HepG2 (cell line): ENCODE data around the gene IP6K1. TPM values are rescaled to one million over a fixed set of nuclear protein-coding genes. Genes with fewer than 3 reads are reported as not detected.

Source experiments
- ATAC-seq: fragments of 200-7000 bp; cut with Tn5 transposase; 3 replicates; pipeline ENCODE4 v1.9.1; 2020; ENCODE audit warnings: mild to moderate bottlenecking, moderate library complexity
- BruUV-seq: library from RNA; stranded (reverse); fragments of 400-500 nt; replicated peaks from 2 replicates; lab custom pipeline; 2021; lab: Mats Ljungman, UMichigan
- CTCF ChIA-PET: fragments of 300-600 bp; formaldehyde crosslinking; extraction: SDS; loops from one replicate; lab custom pipeline; 2021; ENCODE audit warnings: low total read pairs, inconsistent platforms, low intra/inter-chr PET ratio; lab: Yijun Ruan, JAX
- POLR2A ChIA-PET: fragments of 350-600 bp; sonication (Branson Sonifier 250); formaldehyde crosslinking; loops from one replicate; lab custom pipeline; 2020; ENCODE audit warnings: antibody characterized with exemption, inconsistent platforms; lab: Yijun Ruan, JAX
- DNase-seq: peaks from one replicate; pipeline ENCODE4 v3.0.0-alpha.2; 2015; ENCODE audit warnings: low spot score
- FAIRE-seq: peaks from 3 replicates; lab custom pipeline; 2011; peaks lifted over from hg19 to GRCh38; lab: Jason Lieb, UNC
- H2AFZ ChIP-seq: one replicate; pipeline ENCODE4 v1.6.1; 2011; ENCODE audit warnings: low read length, inconsistent platforms
- H3K27ac ChIP-seq: fragments of 300-600 bp; 3 replicates; pipeline ENCODE4 v1.8.0; 2011; ENCODE audit warnings: mixed run types, mild to moderate bottlenecking, mixed read lengths, low read length, inconsistent platforms; ENCODE audit not compliant: insufficient read depth; ENCODE audit errors: extremely low read length
- H3K27me3 ChIP-seq, 2 experiments: fragments of 200-600 bp in 1 of 2; 2 replicates in 1 of 2; 3 replicates in 1 of 2; pipeline versions ENCODE4 v1.6.0 to v1.8.0; 2011; ENCODE audit warnings: low read length in 2 of 2, mild to moderate bottlenecking in 2 of 2, moderate library complexity in 2 of 2, inconsistent platforms in 1 of 2; ENCODE audit not compliant: insufficient read depth in 2 of 2, control insufficient read depth in 1 of 2
- H3K36me3 ChIP-seq, 2 experiments: fragments of 200-600 bp in 1 of 2; replicated peaks in 1 of 2; 2 replicates in 1 of 2; 3 replicates in 1 of 2; pipeline versions ENCODE4 v1.5.1 to v1.8.0; 2011; ENCODE audit warnings: low read length in 2 of 2, inconsistent platforms in 1 of 2; ENCODE audit not compliant: insufficient read depth in 2 of 2, control insufficient read depth in 1 of 2
- H3K4me1 ChIP-seq: 2 replicates; pipeline ENCODE4 v1.5.1; 2012; ENCODE audit warnings: low read length, inconsistent platforms; ENCODE audit not compliant: insufficient read depth
- H3K4me2 ChIP-seq: 2 replicates; pipeline ENCODE4 v1.6.0; 2011; ENCODE audit warnings: low read depth, low read length, inconsistent platforms
- H3K4me3 ChIP-seq, 3 experiments: fragments of 200-600 bp in 1 of 3; sonication (generic), shearing (Covaris generic) in 1 of 3; replicated peaks in 1 of 3; 2 replicates each; pipeline ENCODE4 v1.5.1; 2011 to 2016; ENCODE audit warnings: low read length in 3 of 3, inconsistent platforms in 2 of 3, low read depth in 2 of 3, mild to moderate bottlenecking in 2 of 3, control low read depth in 1 of 3, mixed read lengths in 1 of 3; ENCODE audit not compliant: insufficient read depth in 1 of 3
- H3K79me2 ChIP-seq: one replicate; pipeline ENCODE4 v1.6.1; 2011; ENCODE audit warnings: low read length, inconsistent platforms; ENCODE audit not compliant: insufficient read depth
- H3K9ac ChIP-seq: 2 replicates; pipeline ENCODE4 v1.6.0; 2011; ENCODE audit warnings: mild to moderate bottlenecking, low read depth, low read length, inconsistent platforms; ENCODE audit not compliant: insufficient read depth
- H3K9me3 ChIP-seq: 2 replicates; pipeline ENCODE4 v1.5.1; 2012; ENCODE audit warnings: mild to moderate bottlenecking, low read length
- H4K20me1 ChIP-seq: 2 replicates; pipeline ENCODE4 v1.6.0; 2011; ENCODE audit warnings: inconsistent platforms, mild to moderate bottlenecking, low read length, moderate library complexity; ENCODE audit not compliant: insufficient read depth
- ATF3 ChIP-seq: sonication (generic); formaldehyde crosslinking; IDR thresholded peaks from 2 replicates; pipeline ENCODE4 v1.4.0; 2020; ENCODE audit warnings: missing genetic modification reagents
- HDAC6 ChIP-seq: fragments of 200-600 bp; sonication (generic); IDR thresholded peaks from 2 replicates; pipeline ENCODE4 v1.7.0; 2017; ENCODE audit warnings: mild to moderate bottlenecking, antibody characterized with exemption, low read length, low read depth
- HNRNPL ChIP-seq: fragments of 200-400 bp; formaldehyde crosslinking; IDR thresholded peaks from 2 replicates; pipeline ENCODE4 v1.6.1; 2017; ENCODE audit warnings: mild to moderate bottlenecking, low read depth, low read length
- MED8 ChIP-seq: sonication (generic); formaldehyde crosslinking; IDR thresholded peaks from 2 replicates; pipeline ENCODE4 v1.8.1; 2023; ENCODE audit warnings: mild to moderate bottlenecking, missing genetic modification reagents; ENCODE audit not compliant: insufficient replicate concordance
- RBM22 ChIP-seq: fragments of 200-400 bp; formaldehyde crosslinking; optimal IDR thresholded peaks from 2 replicates; pipeline ENCODE3; 2017; ENCODE audit warnings: mild to moderate bottlenecking, low read length, moderate library complexity
- SRSF1 ChIP-seq: fragments of 200-400 bp; formaldehyde crosslinking; optimal IDR thresholded peaks from 2 replicates; pipeline ENCODE3; 2017; ENCODE audit warnings: mild to moderate bottlenecking, low read depth, low read length, moderate library complexity
- ZFP90 ChIP-seq: sonication (generic); formaldehyde crosslinking; IDR thresholded peaks from 2 replicates; pipeline ENCODE4 v1.8.0; 2022; ENCODE audit warnings: missing genetic modification reagents, mild to moderate bottlenecking, inconsistent platforms, borderline replicate concordance
- ZFP91 ChIP-seq: sonication (generic); formaldehyde crosslinking; IDR thresholded peaks from 2 replicates; pipeline ENCODE4 v1.9.0; 2022; ENCODE audit warnings: missing genetic modification reagents, mild to moderate bottlenecking, borderline replicate concordance
- ZNF232 ChIP-seq: sonication (generic); formaldehyde crosslinking; IDR thresholded peaks from 2 replicates; pipeline ENCODE4 v1.4.0; 2020; ENCODE audit warnings: missing genetic modification reagents, borderline replicate concordance
- ZNF24 ChIP-seq: fragments of 450-650 bp; IDR thresholded peaks from 2 replicates; pipeline ENCODE4 v1.6.1; 2017; ENCODE audit warnings: antibody characterized with exemption, mild to moderate bottlenecking
- ZNF761 ChIP-seq: sonication (generic); formaldehyde crosslinking; conservative IDR thresholded peaks from 2 replicates; pipeline ENCODE4 v1.4.0; 2020; ENCODE audit warnings: mild to moderate bottlenecking, missing genetic modification reagents
- WGBS: methylation state at CpG from one replicate; pipeline ENCODE4 v1.1.6; 2017; ENCODE audit warnings: low lambda C conversion rate; 5-methylcytosine and 5-hydroxymethylcytosine counted together
- in situ Hi-C: cut with HindIII; loops from 2 replicates; pipeline ENCODE4 v1.10.0; 2017; ENCODE audit warnings: low pct_unique_long_range_greater_than_20kb; ENCODE audit not compliant: extremely low pct_ligation_motif_present
- intact Hi-C: fragments of 100-400 bp; cut with micrococcal nuclease; formaldehyde crosslinking; loops from one replicate; pipeline ENCODE4 v1.10.0; 2022; ENCODE audit not compliant: unreplicated experiment
- polyA plus RNA-seq, 8 experiments: library from polyadenylated mRNA; depleted of rRNA in 3 of 8; stranded (reverse) in 7 of 8; unstranded in 1 of 8; fragments of >200 nt; fragmentation: Illumina TruSeq in 4 of 8; extraction: Trizol in 4 of 8; gene quantifications; 2 replicates each; pipeline versions ENCODE4 v1.2.1 to v1.2.3, GENCODE V29; 2011 to 2016; ENCODE audit warnings: low read depth in 4 of 8, missing spikeins in 1 of 8, mixed read lengths in 1 of 8; ENCODE audit not compliant: insufficient read depth in 1 of 8
- total RNA-seq, 5 experiments: library from RNA; depleted of rRNA; stranded (reverse); fragments of >200 nt; fragmentation: Illumina TruSeq; extraction: Trizol; gene quantifications; 2 replicates each; pipeline ENCODE4 v1.2.3, GENCODE V29; 2016; ENCODE audit warnings: low read depth in 1 of 5
- TF ChIP-seq, protein P1 (sequence below): sonication (generic); formaldehyde crosslinking; IDR thresholded peaks from 2 replicates; pipeline ENCODE4 v1.5.0; 2020; ENCODE audit warnings: mild to moderate bottlenecking, missing genetic modification reagents
- TF ChIP-seq, protein P2 (sequence below): sonication (generic); formaldehyde crosslinking; IDR thresholded peaks from 2 replicates; pipeline ENCODE4 v1.4.0; 2020; ENCODE audit warnings: mild to moderate bottlenecking, missing genetic modification reagents

Gene IP6K1
- total and polyA plus RNA-seq, 2 of the 13 experiments (the other 11 are each of a cell fraction or from before 2014, with no cell fraction given), result 17.7 to 29.7 TPM

DNA sequence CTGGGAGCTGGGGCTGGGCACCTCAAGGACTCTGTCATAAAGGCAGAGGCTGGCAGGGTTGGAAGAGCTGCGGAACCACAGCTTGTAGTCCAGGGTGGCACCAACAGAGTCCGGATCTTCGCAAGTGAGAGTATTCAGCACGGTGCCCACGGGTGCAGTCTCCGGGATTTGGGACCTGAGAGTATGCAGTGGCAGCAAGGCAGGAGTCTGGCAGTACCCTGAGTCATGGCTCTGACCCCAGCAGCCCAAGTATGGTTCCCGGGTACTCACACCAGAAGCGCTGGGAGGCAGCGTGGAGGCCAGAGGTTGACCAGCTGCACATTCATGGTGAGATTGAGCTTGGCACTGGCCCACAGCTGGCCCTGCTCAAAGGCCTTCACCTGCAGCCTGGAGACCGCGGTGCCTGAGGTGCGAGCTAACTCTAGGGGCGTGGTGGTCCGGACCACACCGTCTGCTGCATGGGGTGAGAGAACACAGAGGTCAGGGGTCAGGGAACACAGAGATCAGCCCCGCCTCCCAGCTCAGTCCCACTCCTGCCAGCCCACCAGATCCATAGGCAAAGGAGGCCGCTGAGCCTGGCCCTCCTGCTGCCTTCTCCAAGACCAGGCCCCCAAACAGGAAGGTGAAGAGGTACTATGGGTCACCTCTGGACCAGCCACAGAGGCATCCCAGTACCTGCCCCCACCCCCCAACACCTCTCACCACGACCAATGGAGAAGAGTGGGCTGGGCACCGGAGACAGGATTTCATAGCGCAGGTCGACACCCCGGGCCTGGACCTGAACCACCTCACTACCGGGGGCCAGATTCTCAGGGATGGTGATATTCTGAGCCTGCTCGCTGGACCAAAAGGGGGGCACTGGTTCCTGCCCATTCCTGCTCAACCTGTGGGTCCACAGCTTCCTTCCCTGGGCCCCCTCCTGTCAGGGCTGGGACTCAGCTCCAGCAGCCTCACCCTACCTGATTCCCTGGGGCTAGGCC, 8.9 kb upstream of the IP6K1 start:
- H3K79me2 ChIP-seq, result no peaks in the 10 kb centered on the region
- intact Hi-C loops (no loop called here), in situ Hi-C loops (no loop called here)
- no peak overlapping the region for H3K9ac ChIP-seq
- H3K36me3 ChIP-seq, result no peaks in the 10 kb centered on the region
- FAIRE-seq, result no peak
- no TSS peak for BruUV-seq
- H3K4me2 ChIP-seq, result peak overlapping the region; percentile 68
- ATAC-seq, result peak; percentile 52
- WGBS, result 49% methylated on average over 8 of the region's 24 CpGs
- ChIA-PET CTCF (no interaction called here), POLR2A (interaction anchor here (0.6 to 1.2 kb wide), 4 partner anchors 9 to 300 kb away, joined by 3 to 4 read pairs (median 3); partner anchors contain the start of genes IP6K1 and MON1A)
- no peaks in the 10 kb centered on the region for H3K9me3 ChIP-seq
- H3K4me3 ChIP-seq, result peak overlapping the region in 2 of 3 experiments; percentile 12 to 39; a peak in 1 of 6 replicates
- peaks cover 0 to 1% of the 10 kb centered on the region in 2 experiments; a peak in 1 of 5 replicates for H3K27me3 ChIP-seq
- peaks cover 44% of the 10 kb centered on the region for H3K4me1 ChIP-seq
- no peaks in the 10 kb centered on the region for H4K20me1 ChIP-seq
- H3K27ac ChIP-seq, result no peak overlapping the region
- H2AFZ ChIP-seq, result no peak overlapping the region
- no peak for DNase-seq
- TF ChIP-seq RBM22, result no peak
- TF ChIP-seq, protein P1, sequence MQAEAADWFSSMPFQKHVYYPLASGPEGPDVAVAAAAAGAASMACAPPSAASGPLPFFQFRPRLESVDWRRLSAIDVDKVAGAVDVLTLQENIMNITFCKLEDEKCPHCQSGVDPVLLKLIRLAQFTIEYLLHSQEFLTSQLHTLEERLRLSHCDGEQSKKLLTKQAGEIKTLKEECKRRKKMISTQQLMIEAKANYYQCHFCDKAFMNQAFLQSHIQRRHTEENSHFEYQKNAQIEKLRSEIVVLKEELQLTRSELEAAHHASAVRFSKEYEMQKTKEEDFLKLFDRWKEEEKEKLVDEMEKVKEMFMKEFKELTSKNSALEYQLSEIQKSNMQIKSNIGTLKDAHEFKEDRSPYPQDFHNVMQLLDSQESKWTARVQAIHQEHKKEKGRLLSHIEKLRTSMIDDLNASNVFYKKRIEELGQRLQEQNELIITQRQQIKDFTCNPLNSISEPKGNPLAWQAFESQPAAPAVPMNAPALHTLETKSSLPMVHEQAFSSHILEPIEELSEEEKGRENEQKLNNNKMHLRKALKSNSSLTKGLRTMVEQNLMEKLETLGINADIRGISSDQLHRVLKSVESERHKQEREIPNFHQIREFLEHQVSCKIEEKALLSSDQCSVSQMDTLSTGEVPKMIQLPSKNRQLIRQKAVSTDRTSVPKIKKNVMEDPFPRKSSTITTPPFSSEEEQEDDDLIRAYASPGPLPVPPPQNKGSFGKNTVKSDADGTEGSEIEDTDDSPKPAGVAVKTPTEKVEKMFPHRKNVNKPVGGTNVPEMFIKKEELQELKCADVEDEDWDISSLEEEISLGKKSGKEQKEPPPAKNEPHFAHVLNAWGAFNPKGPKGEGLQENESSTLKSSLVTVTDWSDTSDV (CRISPR knock-in tag), result no peak
- TF ChIP-seq HNRNPL, result peak; percentile 64; the same call in 1 of the 2 replicates
- TF ChIP-seq ZNF24, result no peak
- no peak for TF ChIP-seq HDAC6
- TF ChIP-seq ZFP91 (CRISPR knock-in tag), result 0 out of 2 replicates have a peak, but pooled peaks have one; percentile 2
- no peak for TF ChIP-seq ZFP90 (CRISPR knock-in tag)
- no peak for TF ChIP-seq MED8 (CRISPR knock-in tag)
- peak; percentile 66 for TF ChIP-seq SRSF1
- TF ChIP-seq, protein P2, sequence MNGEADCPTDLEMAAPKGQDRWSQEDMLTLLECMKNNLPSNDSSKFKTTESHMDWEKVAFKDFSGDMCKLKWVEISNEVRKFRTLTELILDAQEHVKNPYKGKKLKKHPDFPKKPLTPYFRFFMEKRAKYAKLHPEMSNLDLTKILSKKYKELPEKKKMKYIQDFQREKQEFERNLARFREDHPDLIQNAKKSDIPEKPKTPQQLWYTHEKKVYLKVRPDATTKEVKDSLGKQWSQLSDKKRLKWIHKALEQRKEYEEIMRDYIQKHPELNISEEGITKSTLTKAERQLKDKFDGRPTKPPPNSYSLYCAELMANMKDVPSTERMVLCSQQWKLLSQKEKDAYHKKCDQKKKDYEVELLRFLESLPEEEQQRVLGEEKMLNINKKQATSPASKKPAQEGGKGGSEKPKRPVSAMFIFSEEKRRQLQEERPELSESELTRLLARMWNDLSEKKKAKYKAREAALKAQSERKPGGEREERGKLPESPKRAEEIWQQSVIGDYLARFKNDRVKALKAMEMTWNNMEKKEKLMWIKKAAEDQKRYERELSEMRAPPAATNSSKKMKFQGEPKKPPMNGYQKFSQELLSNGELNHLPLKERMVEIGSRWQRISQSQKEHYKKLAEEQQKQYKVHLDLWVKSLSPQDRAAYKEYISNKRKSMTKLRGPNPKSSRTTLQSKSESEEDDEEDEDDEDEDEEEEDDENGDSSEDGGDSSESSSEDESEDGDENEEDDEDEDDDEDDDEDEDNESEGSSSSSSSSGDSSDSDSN (CRISPR knock-in tag), result peak; percentile 54
- no peak for TF ChIP-seq ZNF761
- TF ChIP-seq ATF3 (CRISPR knock-in tag), result no peak
- no peak for TF ChIP-seq ZNF232
